SK-N-SH (cell line): Measurements from ENCODE around the gene CLDN6. TPM values are rescaled to one million over a fixed set of nuclear protein-coding genes. Genes with fewer than 3 reads are reported as not detected.

Experiments used
- CTCF ChIA-PET: fragments of 300-600, 350-600 bp; formaldehyde crosslinking; extraction: SDS; loops from one replicate; lab custom pipeline; 2021; lab: Yijun Ruan, JAX
- POLR2A ChIA-PET: fragments of 350-600 bp; sonication (Branson Sonifier 250); formaldehyde crosslinking; extraction: SDS; loops from one replicate; lab custom pipeline; 2020; ENCODE audit warnings: antibody characterized with exemption, inconsistent platforms; lab: Yijun Ruan, JAX
- DNase-seq: peaks from one replicate; pipeline ENCODE4 v3.0.0; 2012
- H2AFZ ChIP-seq: fragments of 200-600 bp; sonication (generic); 2 replicates; pipeline ENCODE4 v1.8.1; 2016; ENCODE audit warnings: antibody characterized with exemption, mild to moderate bottlenecking, low read depth
- H3F3A ChIP-seq: fragments of 200-600 bp; sonication (generic); replicated peaks from 2 replicates; pipeline ENCODE3; 2016; ENCODE audit warnings: antibody characterized with exemption, mild to moderate bottlenecking; ENCODE audit not compliant: insufficient read depth
- H3K27ac ChIP-seq, 2 experiments: fragments of 200-500 bp in 1 of 2; fragments of 200-600 bp in 1 of 2; sonication (Bioruptor generic) in 1 of 2; sonication (generic), shearing (Covaris generic) in 1 of 2; 2 replicates each; pipeline versions ENCODE4 v1.5.1 to v1.6.1; 2014 to 2016; ENCODE audit warnings: low read depth in 2 of 2, inconsistent platforms in 1 of 2, low read length in 1 of 2, mild to moderate bottlenecking in 1 of 2, mixed read lengths in 1 of 2
- H3K27me3 ChIP-seq: fragments of 200-600 bp; sonication (generic), shearing (Covaris generic); 2 replicates; pipeline ENCODE4 v1.6.1; 2016; ENCODE audit warnings: mixed run types; ENCODE audit not compliant: insufficient read depth
- H3K36me3 ChIP-seq, 2 experiments: fragments of 200-500 bp in 1 of 2; fragments of 200-600 bp in 1 of 2; sonication (Bioruptor generic) in 1 of 2; sonication (generic) in 1 of 2; replicated peaks in 1 of 2; 2 replicates each; pipeline versions ENCODE3 to v1.5.1; 2014 to 2016; ENCODE audit warnings: low read length in 1 of 2, mild to moderate bottlenecking in 1 of 2; ENCODE audit not compliant: insufficient read depth in 2 of 2, control insufficient read depth in 1 of 2
- H3K4me1 ChIP-seq, 2 experiments: fragments of 200-500 bp in 1 of 2; fragments of 200-600 bp in 1 of 2; sonication (Bioruptor generic) in 1 of 2; sonication (generic), shearing (Covaris generic) in 1 of 2; 2 replicates each; pipeline versions ENCODE4 v1.5.1 to v1.6.1; 2014 to 2016; ENCODE audit warnings: low read depth in 1 of 2, low read length in 1 of 2, mixed run types in 1 of 2; ENCODE audit not compliant: insufficient read depth in 2 of 2, control insufficient read depth in 1 of 2
- H3K4me2 ChIP-seq: fragments of 200-600 bp; sonication (generic), shearing (Covaris generic); 2 replicates; pipeline ENCODE4 v1.6.1; 2017; ENCODE audit warnings: mixed run types
- H3K4me3 ChIP-seq, 2 experiments: fragments of 200-500 bp in 1 of 2; fragments of 200-600 bp in 1 of 2; sonication (Bioruptor generic) in 1 of 2; sonication (generic), shearing (Covaris generic) in 1 of 2; 2 replicates each; pipeline versions ENCODE4 v1.5.1 to v1.8.1; 2014 to 2016; ENCODE audit warnings: low read depth in 2 of 2, inconsistent platforms in 1 of 2, low read length in 1 of 2, mild to moderate bottlenecking in 1 of 2, mixed read lengths in 1 of 2, moderate library complexity in 1 of 2
- H3K79me2 ChIP-seq: fragments of 200-600 bp; sonication (generic); 2 replicates; pipeline ENCODE4 v1.8.1; 2017; ENCODE audit warnings: mild to moderate bottlenecking; ENCODE audit not compliant: insufficient read depth
- H3K9ac ChIP-seq: fragments of 200-600 bp; sonication (generic); 2 replicates; pipeline ENCODE4 v1.6.1; 2017; ENCODE audit warnings: mixed run types
- H3K9me2 ChIP-seq: fragments of 200-600 bp; sonication (generic); 2 replicates; pipeline ENCODE4 v1.6.1; 2017; ENCODE audit warnings: mixed run types
- H3K9me3 ChIP-seq: fragments of 200-600 bp; sonication (generic); 2 replicates; pipeline ENCODE4 v1.6.1; 2017; ENCODE audit warnings: mixed run types, mild to moderate bottlenecking, moderate library complexity
- H4K20me1 ChIP-seq: fragments of 200-600 bp; sonication (generic); 2 replicates; pipeline ENCODE4 v1.6.1; 2017; ENCODE audit warnings: mild to moderate bottlenecking, mixed run types; ENCODE audit not compliant: insufficient read depth
- EP300 ChIP-seq, 2 experiments: IDR thresholded peaks; 2 replicates each; pipeline versions ENCODE4 v1.4.0 to v1.6.1; 2012; ENCODE audit warnings: borderline replicate concordance in 1 of 2, low read depth in 1 of 2, low read length in 1 of 2
- EZH2phosphoT487 ChIP-seq: fragments of 200-600 bp; sonication (generic); IDR thresholded peaks from 2 replicates; pipeline ENCODE4 v1.6.1; 2017; ENCODE audit warnings: low read depth, mixed run types, mild to moderate bottlenecking, antibody characterized with exemption, moderate library complexity, borderline replicate concordance
- FOSL2 ChIP-seq: IDR thresholded peaks from 2 replicates; pipeline ENCODE4 v1.4.0; 2012; ENCODE audit warnings: low read depth, mild to moderate bottlenecking, moderate library complexity, borderline replicate concordance
- GATA2 ChIP-seq: sonication (generic); formaldehyde crosslinking; IDR thresholded peaks from 2 replicates; pipeline ENCODE4 v1.5.0; 2020; ENCODE audit warnings: mild to moderate bottlenecking, missing genetic modification reagents
- MEF2A ChIP-seq: IDR thresholded peaks from 2 replicates; pipeline ENCODE4 v1.4.0; 2012; ENCODE audit warnings: low read depth, borderline replicate concordance
- NFIC ChIP-seq: IDR thresholded peaks from 2 replicates; pipeline ENCODE4 v1.4.0; 2012; ENCODE audit warnings: borderline replicate concordance
- NRF1 ChIP-seq: IDR thresholded peaks from 2 replicates; pipeline ENCODE4 v1.6.1; 2012; ENCODE audit warnings: low read depth, mild to moderate bottlenecking, low read length
- PBX3 ChIP-seq: IDR thresholded peaks from 2 replicates; pipeline ENCODE4; 2012
- POLR2AphosphoS5 ChIP-seq: IDR thresholded peaks from 2 replicates; pipeline ENCODE4 v1.6.1; 2012; ENCODE audit warnings: low read depth, low read length
- RAD21 ChIP-seq: IDR thresholded peaks from 2 replicates; pipeline ENCODE4 v1.6.1; 2012; ENCODE audit warnings: mild to moderate bottlenecking, low read length
- RFX5 ChIP-seq: IDR thresholded peaks from 2 replicates; pipeline ENCODE4 v1.6.1; 2012; ENCODE audit warnings: mild to moderate bottlenecking, improper control_type of control experiment, low read length
- SIN3A ChIP-seq: IDR thresholded peaks from 2 replicates; pipeline ENCODE4 v1.6.1; 2012; ENCODE audit warnings: low read depth, mild to moderate bottlenecking, low read length, moderate library complexity, borderline replicate concordance
- SMC3 ChIP-seq: IDR thresholded peaks from 2 replicates; pipeline ENCODE4 v1.6.1; 2012; ENCODE audit warnings: low read depth, low read length, improper control_type of control experiment
- TAF1 ChIP-seq: IDR thresholded peaks from 2 replicates; pipeline ENCODE4 v1.6.1; 2012; ENCODE audit warnings: low read depth, mild to moderate bottlenecking, low read length, moderate library complexity, borderline replicate concordance
- TEAD4 ChIP-seq: IDR thresholded peaks from 2 replicates; pipeline ENCODE4 v1.4.0; 2012; ENCODE audit warnings: mild to moderate bottlenecking, borderline replicate concordance; ENCODE audit not compliant: insufficient read depth
- USF1 ChIP-seq: IDR thresholded peaks from 2 replicates; pipeline ENCODE4 v1.4.0; 2012; ENCODE audit warnings: low read depth, borderline replicate concordance
- USF2 ChIP-seq: fragments of 150-350 bp; IDR thresholded peaks from 2 replicates; pipeline ENCODE4 v1.6.1; 2017; ENCODE audit warnings: antibody characterized with exemption, low read length, low read depth, borderline replicate concordance
- WGBS: methylation state at CpG from one replicate; pipeline ENCODE4 v1.1.6; 2017; ENCODE audit warnings: low lambda C conversion rate; 5-methylcytosine and 5-hydroxymethylcytosine counted together
- polyA plus RNA-seq, 3 experiments: library from polyadenylated mRNA; depleted of rRNA; stranded (reverse); fragments of >200 nt; gene quantifications; 2 replicates each; pipeline ENCODE4 v1.2.3, GENCODE V29; 2012

CLDN6 gene
- polyA plus RNA-seq, 1 of the 3 experiments (the other 2 are of a cell fraction), result 0.20 TPM

GRCh38 chr16:2976673-2977072 is 41.3 kb downstream of the CLDN6 start:
- no peaks in the 10 kb centered on the region for H3K36me3 ChIP-seq
- H3K27ac ChIP-seq, result no peak overlapping the region
- 100% methylated on average over 8 of the region's 15 CpGs for WGBS
- POLR2A ChIA-PET, result no interaction called here
- no peak overlapping the region for H2AFZ ChIP-seq
- TF ChIP-seq EZH2phosphoT487, result no peak
- TF ChIP-seq, all 33 proteins: peak for 0
- Histone ChIP-seq H3K79me2 (peaks cover 16% of the 10 kb centered on the region; the same call in 1 of the 2 replicates), H4K20me1 (peaks cover 16% of the 10 kb centered on the region; the same call in 1 of the 2 replicates), H3K4me2 (no peak overlapping the region), H3K9me3 (no peaks in the 10 kb centered on the region), H3K4me3 (no peak overlapping the region), H3K9me2 (no peaks in the 10 kb centered on the region), H3K9ac (no peak overlapping the region), H3K27me3 (no peaks in the 10 kb centered on the region), H3K4me1 (peaks cover 4 to 26% of the 10 kb centered on the region in 2 experiments; a peak in 2 of 4 replicates), H3F3A (peaks cover 3% of the 10 kb centered on the region)
- DNase-seq, result no peak
- CTCF ChIA-PET, result no interaction called here

- ChIA-PET POLR2A (no interaction called here), CTCF (interaction anchor here (0.7 to 0.9 kb wide), 3 partner anchors 12 to 57 kb away, joined by 3 read pairs; partner anchors contain the start of gene KREMEN2)
- Histone ChIP-seq H3K27me3 (no peaks in the 10 kb centered on the region), H4K20me1 (peaks cover 19% of the 10 kb centered on the region; the same call in 1 of the 2 replicates), H3K36me3 (no peaks in the 10 kb centered on the region), H3K9me2 (no peaks in the 10 kb centered on the region), H3K4me1 (peaks cover 4 to 28% of the 10 kb centered on the region in 2 experiments; a peak in 2 of 4 replicates), H3K4me3 (no peak overlapping the region), H3K9ac (no peak overlapping the region), H3K79me2 (peaks cover 16% of the 10 kb centered on the region; the same call in 1 of the 2 replicates), H3K4me2 (no peak overlapping the region), H3K9me3 (no peaks in the 10 kb centered on the region), H3K27ac (no peak overlapping the region), H3F3A (peaks cover 3% of the 10 kb centered on the region), H2AFZ (no peak overlapping the region)
- no peak for TF ChIP-seq TAF1
- TF ChIP-seq FOSL2, result no peak
- no peak for TF ChIP-seq NRF1
- TF ChIP-seq MEF2A, result no peak
- TF ChIP-seq GATA2, result no peak
- TF ChIP-seq SMC3, result no peak
- no peak for TF ChIP-seq EZH2phosphoT487
- TF ChIP-seq PBX3, result no peak
- TF ChIP-seq TEAD4, result no peak
- no peak for TF ChIP-seq USF2
- TF ChIP-seq SIN3A, result no peak
- no peak for TF ChIP-seq NFIC
- TF ChIP-seq USF1, result no peak
- no peak for TF ChIP-seq EP300 (IDR thresholded peaks at IDR 0.05; ENCODE audit: borderline replicate concordance in 1 of 2, low read depth in 1 of 2, low read length in 1 of 2)
- TF ChIP-seq RAD21, result no peak
- no peak for TF ChIP-seq RFX5
- no peak for TF ChIP-seq POLR2AphosphoS5
- no peak for DNase-seq
- 100% methylated on average over 6 of the region's 7 CpGs for WGBS
These were observed 41.8 kb downstream of the CLDN6 start for GRCh38 chr16:2976201-2976600.
